Measurements from ENCODE around the gene MYRIP. TPM values are rescaled to one million over a fixed set of nuclear protein-coding genes. Genes with fewer than 3 reads are reported as not detected.

MYRIP gene
- total and polyA plus RNA-seq, 2 experiments from 2014 or later = 1.5 to 1.8 TPM

- TF ChIP-seq ZNF462 (CRISPR knock-in tag; IDR thresholded peaks at IDR 0.05) (no peak), ZNF331 (CRISPR knock-in tag; IDR thresholded peaks at IDR 0.05; ENCODE audit: low read depth) (no peak), POLR2AphosphoS5 (IDR thresholded peaks at IDR 0.05; ENCODE audit: low read depth) (no peak), ZNF114 (CRISPR knock-in tag; IDR thresholded peaks at IDR 0.05) (no peak), REST (IDR thresholded peaks at IDR 0.05; ENCODE audit: unreplicated experiment) (no peak), CREB1 (CRISPR knock-in tag; IDR thresholded peaks at IDR 0.05; ENCODE audit: low read depth) (no peak)
Observed at GRCh38 chr3:39907981-39908380, 98.6 kb downstream of the MYRIP start (continued).

- peaks cover 3% of the 10 kb centered on the region for H3K27me3 Mint-ChIP-seq (ENCODE audit: insufficient read depth, low read depth, poor library complexity)
- no peaks in the 10 kb centered on the region for H3K79me2 ChIP-seq (replicated peaks; ENCODE audit: insufficient read depth)
- TF ChIP-seq JUNB (IDR thresholded peaks at IDR 0.05; ENCODE audit: unreplicated experiment) (no peak), STAT1 (IDR thresholded peaks at IDR 0.05; ENCODE audit: unreplicated experiment) (no peak), ZNF331 (CRISPR knock-in tag; IDR thresholded peaks at IDR 0.05; ENCODE audit: low read depth) (no peak), EZH2 (IDR thresholded peaks at IDR 0.05; ENCODE audit: low read depth, unreplicated experiment) (no peak), NANOG (IDR thresholded peaks at IDR 0.05; ENCODE audit: borderline replicate concordance) (no peak), CREB1 (CRISPR knock-in tag; IDR thresholded peaks at IDR 0.05; ENCODE audit: low read depth) (no peak), ZNF114 (CRISPR knock-in tag; IDR thresholded peaks at IDR 0.05) (no peak), POLR2AphosphoS5 (IDR thresholded peaks at IDR 0.05; ENCODE audit: low read depth) (no peak), REST (IDR thresholded peaks at IDR 0.05; ENCODE audit: unreplicated experiment) (no peak)
- TF ChIP-seq, protein P1, sequence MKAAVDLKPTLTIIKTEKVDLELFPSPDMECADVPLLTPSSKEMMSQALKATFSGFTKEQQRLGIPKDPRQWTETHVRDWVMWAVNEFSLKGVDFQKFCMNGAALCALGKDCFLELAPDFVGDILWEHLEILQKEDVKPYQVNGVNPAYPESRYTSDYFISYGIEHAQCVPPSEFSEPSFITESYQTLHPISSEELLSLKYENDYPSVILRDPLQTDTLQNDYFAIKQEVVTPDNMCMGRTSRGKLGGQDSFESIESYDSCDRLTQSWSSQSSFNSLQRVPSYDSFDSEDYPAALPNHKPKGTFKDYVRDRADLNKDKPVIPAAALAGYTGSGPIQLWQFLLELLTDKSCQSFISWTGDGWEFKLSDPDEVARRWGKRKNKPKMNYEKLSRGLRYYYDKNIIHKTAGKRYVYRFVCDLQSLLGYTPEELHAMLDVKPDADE (IDR thresholded peaks at IDR 0.05) = no peak
Observed at GRCh38 chr3:39910135-39910534, 100.7 kb downstream of the MYRIP start.

More at GRCh38 chr3:39910135-39910534, 100.7 kb downstream of the MYRIP start:
- Mint-ChIP-seq H3K36me3 (ENCODE audit: low read depth) (no peaks in the 10 kb centered on the region), H3K9me3 (no peaks in the 10 kb centered on the region), H3K27ac (no peak overlapping the region), H3K4me3 (no peak overlapping the region), H3K4me1 (peaks cover 12% of the 10 kb centered on the region; the same call in 2 of the 3 replicates)
- no peak overlapping the region for H3K4me2 ChIP-seq
- H3F3A ChIP-seq (replicated peaks; ENCODE audit: low read depth) = no peaks in the 10 kb centered on the region
- H3K9me2 ChIP-seq (ENCODE audit: insufficient read depth) = no peaks in the 10 kb centered on the region
- no peaks in the 10 kb centered on the region for H3K4me1 ChIP-seq (ENCODE audit: insufficient read depth)
- no peak overlapping the region for H2AFZ ChIP-seq
- no peaks in the 10 kb centered on the region for H3K36me3 ChIP-seq (ENCODE audit: insufficient read depth)
- ATAC-seq (no peak), DNase-seq (ENCODE audit: low spot score) (no peak)
- no peak overlapping the region for H3K27ac ChIP-seq (ENCODE audit: low read depth)
- H4K20me1 ChIP-seq (replicated peaks; ENCODE audit: insufficient read depth) = no peaks in the 10 kb centered on the region
- H3K27me3 ChIP-seq (ENCODE audit: insufficient read depth) = no peaks in the 10 kb centered on the region
- no peak overlapping the region for H3K4me3 ChIP-seq
